GM12891 (cell line): Measurements from ENCODE around the gene RBKS.

Experiments used
- POLR2A ChIP-seq: IDR thresholded peaks from 2 replicates; pipeline ENCODE4 v1.6.1; 2011; ENCODE audit warnings: low read depth, low read length, control low read depth
- POLR2AphosphoS5 ChIP-seq: IDR thresholded peaks from 2 replicates; pipeline ENCODE4 v1.6.1; 2011; ENCODE audit warnings: low read depth, low read length, control low read depth
- POU2F2 ChIP-seq: IDR thresholded peaks from 2 replicates; pipeline ENCODE4 v1.6.1; 2011; ENCODE audit warnings: low read depth, mild to moderate bottlenecking, control low read depth, low read length, moderate library complexity
- TAF1 ChIP-seq: IDR thresholded peaks from 2 replicates; pipeline ENCODE4 v1.6.1; 2011; ENCODE audit warnings: low read depth, low read length, control low read depth

DNA sequence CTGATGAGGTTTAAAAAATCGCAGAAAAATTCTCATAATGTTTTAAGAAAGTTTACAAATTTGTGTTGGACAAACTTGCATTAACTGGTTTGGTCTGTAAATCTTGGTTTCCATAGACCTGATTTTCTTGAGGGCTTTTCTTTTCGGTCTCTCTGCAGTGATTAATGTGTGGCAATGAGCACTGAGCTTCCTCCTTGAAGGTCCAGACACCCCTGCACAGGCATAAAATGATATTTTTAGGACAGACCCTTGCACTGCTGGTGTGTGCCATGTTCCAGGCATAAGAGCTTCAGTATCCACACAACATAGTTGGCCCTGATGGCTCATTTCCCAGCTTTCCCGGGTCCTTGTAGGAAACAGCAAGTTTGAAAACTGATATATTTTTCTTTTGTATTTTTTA is 85.0 kb downstream of the RBKS start:
- TF ChIP-seq POLR2A (no peak), POLR2AphosphoS5 (no peak), TAF1 (no peak), POU2F2 (no peak)
